Loucy (cell line): Measurements from ENCODE around the gene FLCN.
"Not testable (repeated sequence)": the region's sequence is repeated elsewhere in the genome, so short reads cannot be mapped to it uniquely, and the experiment has no call there.

Source experiments
- H2AFZ ChIP-seq: fragments of 200-600 bp; sonication (generic); 2 replicates; pipeline ENCODE4 v1.6.0; 2016; ENCODE audit warnings: antibody characterized with exemption, mild to moderate bottlenecking, low read length, moderate library complexity
- H3F3A ChIP-seq: fragments of 200-600 bp; 2 replicates; pipeline ENCODE4 v1.6.0; 2016; ENCODE audit warnings: antibody characterized with exemption, low read depth, mild to moderate bottlenecking
- H3K27me3 ChIP-seq: fragments of 200-600 bp; sonication (generic); 2 replicates; pipeline ENCODE4 v1.6.1; 2014; ENCODE audit warnings: low read length, mild to moderate bottlenecking; ENCODE audit not compliant: insufficient read depth, poor library complexity, severe bottlenecking
- H3K36me3 ChIP-seq: fragments of 200-600 bp; sonication (generic); 2 replicates; pipeline ENCODE4 v1.6.1; 2016; ENCODE audit warnings: low read length; ENCODE audit not compliant: insufficient read depth
- H3K4me1 ChIP-seq: fragments of 200-600 bp; sonication (generic); 2 replicates; pipeline ENCODE4 v1.5.1; 2014; ENCODE audit warnings: low read length, mild to moderate bottlenecking; ENCODE audit not compliant: insufficient read depth, poor library complexity, severe bottlenecking
- H3K4me2 ChIP-seq: fragments of 200-600 bp; sonication (generic); 2 replicates; pipeline ENCODE4 v1.6.0; 2014; ENCODE audit warnings: antibody characterized with exemption, low read length, low read depth, mild to moderate bottlenecking; ENCODE audit not compliant: poor library complexity, severe bottlenecking
- H3K4me3 ChIP-seq: fragments of 200-600 bp; sonication (generic); 2 replicates; pipeline ENCODE4 v1.5.1; 2014; ENCODE audit warnings: low read length, mild to moderate bottlenecking, mixed read lengths; ENCODE audit not compliant: poor library complexity, severe bottlenecking
- H3K79me2 ChIP-seq: fragments of 200-600 bp; sonication (generic); 2 replicates; pipeline ENCODE4 v1.6.1; 2014; ENCODE audit warnings: low read length; ENCODE audit not compliant: insufficient read depth
- H3K9ac ChIP-seq: fragments of 200-600 bp; sonication (generic); 2 replicates; pipeline ENCODE4 v1.6.0; 2014; ENCODE audit warnings: mild to moderate bottlenecking, low read depth, low read length, moderate library complexity; ENCODE audit not compliant: poor library complexity, severe bottlenecking
- H3K9me2 ChIP-seq: fragments of 200-600 bp; sonication (generic); replicated peaks from 2 replicates; pipeline ENCODE4 v1.6.1; 2016; ENCODE audit warnings: low read depth, low read length, mixed read lengths
- H3K9me3 ChIP-seq: fragments of 200-600 bp; sonication (generic); 2 replicates; pipeline ENCODE4 v1.6.1; 2014; ENCODE audit warnings: mild to moderate bottlenecking, antibody characterized with exemption, low read length, low read depth; ENCODE audit not compliant: insufficient read depth
- H4K20me1 ChIP-seq: fragments of 200-600 bp; sonication (generic); 2 replicates; pipeline ENCODE4 v1.6.0; 2014; ENCODE audit warnings: antibody characterized with exemption, low read length, mild to moderate bottlenecking; ENCODE audit not compliant: insufficient read depth, poor library complexity, severe bottlenecking
- CTCF ChIP-seq: fragments of 200-600 bp; sonication (generic); conservative IDR thresholded peaks from 2 replicates; pipeline ENCODE4 v1.5.1; 2014; ENCODE audit warnings: mild to moderate bottlenecking, antibody characterized with exemption, low read length
- EZH2phosphoT487 ChIP-seq: fragments of 200-600 bp; IDR thresholded peaks from 2 replicates; pipeline ENCODE4 v1.6.1; 2018; ENCODE audit warnings: antibody characterized with exemption, mild to moderate bottlenecking, moderate library complexity, borderline replicate concordance

Gene FLCN

GRCh38 chr17:17200311-17200710 is 36.7 kb downstream of the FLCN start:
- no peaks in the 10 kb centered on the region for H3K9me2 ChIP-seq
- peaks cover 19% of the 10 kb centered on the region for H3K4me1 ChIP-seq
- no peak overlapping the region for H3K9ac ChIP-seq
- no peak for TF ChIP-seq EZH2phosphoT487
- no peak for TF ChIP-seq CTCF
- H4K20me1 ChIP-seq, result peaks cover 28% of the 10 kb centered on the region
- no peak overlapping the region for H3K4me2 ChIP-seq
- peaks cover 28% of the 10 kb centered on the region; the same call in 1 of the 2 replicates for H3K79me2 ChIP-seq
- no peaks in the 10 kb centered on the region for H3F3A ChIP-seq
- H3K36me3 ChIP-seq, result peaks cover 6% of the 10 kb centered on the region; the same call in 1 of the 2 replicates
- H3K4me3 ChIP-seq, result no peak overlapping the region
- no peak overlapping the region for H2AFZ ChIP-seq
- H3K27me3 ChIP-seq, result no peaks in the 10 kb centered on the region
- no peaks in the 10 kb centered on the region for H3K9me3 ChIP-seq

GRCh38 chr17:17198281-17198680 is 38.7 kb downstream of the FLCN start:
- peaks cover 9% of the 10 kb centered on the region for H4K20me1 ChIP-seq
- H3K9ac ChIP-seq, result no peak overlapping the region
- no peak overlapping the region for H3K4me3 ChIP-seq
- peaks cover 6% of the 10 kb centered on the region; the same call in 1 of the 2 replicates for H3K36me3 ChIP-seq
- peaks cover 1% of the 10 kb centered on the region for H3K4me1 ChIP-seq
- peaks cover 8% of the 10 kb centered on the region; the same call in 1 of the 2 replicates for H3K79me2 ChIP-seq
- H3K4me2 ChIP-seq, result no peak overlapping the region
- H2AFZ ChIP-seq, result no peak overlapping the region
- no peaks in the 10 kb centered on the region for H3F3A ChIP-seq
- no peaks in the 10 kb centered on the region for H3K27me3 ChIP-seq
- H3K9me2 ChIP-seq, result no peaks in the 10 kb centered on the region
- TF ChIP-seq EZH2phosphoT487 (no peak), CTCF (no peak)
- H3K9me3 ChIP-seq, result no peaks in the 10 kb centered on the region

- TF ChIP-seq EZH2phosphoT487, result no peak
- TF ChIP-seq CTCF, result no peak
- no peaks in the 10 kb centered on the region for H3K79me2 ChIP-seq
- no peaks in the 10 kb centered on the region for H3F3A ChIP-seq
- H3K27me3 ChIP-seq, result no peaks in the 10 kb centered on the region
- H2AFZ ChIP-seq, result no peak overlapping the region
- H3K4me3 ChIP-seq, result no peak overlapping the region
- H4K20me1 ChIP-seq, result no peaks in the 10 kb centered on the region
- peaks cover 1% of the 10 kb centered on the region for H3K4me1 ChIP-seq
- H3K9ac ChIP-seq, result no peak overlapping the region
- no peaks in the 10 kb centered on the region for H3K36me3 ChIP-seq
- no peaks in the 10 kb centered on the region for H3K9me3 ChIP-seq
- H3K4me2 ChIP-seq, result no peak overlapping the region
- no peaks in the 10 kb centered on the region for H3K9me2 ChIP-seq
These were observed 40.2 kb downstream of the FLCN start for GRCh38 chr17:17196776-17197175.

- not testable (repeated sequence) for H3F3A ChIP-seq, H3K36me3 ChIP-seq, H2AFZ ChIP-seq, H3K4me3 ChIP-seq, H3K9me3 ChIP-seq, H3K4me2 ChIP-seq, H3K9ac ChIP-seq, H3K27me3 ChIP-seq, H3K9me2 ChIP-seq, H3K79me2 ChIP-seq, H4K20me1 ChIP-seq, H3K4me1 ChIP-seq
These were observed 41.5 kb downstream of the FLCN start for GRCh38 chr17:17195466-17195865.
